ENCODE measurements around the gene RERG.
A peak's percentile ranks its signal among the peaks of the same experiment; 100 is the strongest.

RERG gene

GRCh38 chr12:15216036-15216889, 5.0 kb downstream of the RERG start:
- H3K4me1 ChIP-seq, result peaks cover 24% of the 10 kb centered on the region

GRCh38 chr12:15214851-15215601, 6.2 kb downstream of the RERG start:
- H3K36me3 ChIP-seq (ENCODE audit: control insufficient read depth, insufficient read depth, low read length), result no peaks in the 10 kb centered on the region
- no peak overlapping the region for H3K9ac ChIP-seq
- peaks cover 18% of the 10 kb centered on the region for H3K4me1 ChIP-seq
- H3K27me3 ChIP-seq (ENCODE audit: control insufficient read depth, insufficient read depth, low read length), result no peaks in the 10 kb centered on the region
- peak overlapping the region; percentile 13 for H2AFZ ChIP-seq
- H3K27ac ChIP-seq, result peak overlapping the region; percentile 80
- TF ChIP-seq CTCF (IDR thresholded peaks at IDR 0.05), result no peak
- H3K4me3 ChIP-seq (ENCODE audit: low read depth, low read length), result no peak overlapping the region
- H3K4me2 ChIP-seq (ENCODE audit: low read length), result no peak overlapping the region
- no peaks in the 10 kb centered on the region for H3K79me2 ChIP-seq
- no peaks in the 10 kb centered on the region for H3K9me3 ChIP-seq (ENCODE audit: control insufficient read depth, low read length)

More at GRCh38 chr12:15216036-15216889, 5.0 kb downstream of the RERG start:
- H3K27ac ChIP-seq, result peak overlapping the region; percentile 80
- H3K9ac ChIP-seq, result no peak overlapping the region
- peak overlapping the region; percentile 52 for H2AFZ ChIP-seq
- H3K4me3 ChIP-seq (ENCODE audit: low read depth, low read length), result no peak overlapping the region
- no peak overlapping the region for H3K4me2 ChIP-seq (ENCODE audit: low read length)
- no peaks in the 10 kb centered on the region for H3K36me3 ChIP-seq (ENCODE audit: control insufficient read depth, insufficient read depth, low read length)
- TF ChIP-seq CTCF (IDR thresholded peaks at IDR 0.05), result no peak
- H3K79me2 ChIP-seq, result peaks cover 3% of the 10 kb centered on the region
- no peaks in the 10 kb centered on the region for H3K9me3 ChIP-seq (ENCODE audit: control insufficient read depth, low read length)
- no peaks in the 10 kb centered on the region for H3K27me3 ChIP-seq (ENCODE audit: control insufficient read depth, insufficient read depth, low read length)

DNA sequence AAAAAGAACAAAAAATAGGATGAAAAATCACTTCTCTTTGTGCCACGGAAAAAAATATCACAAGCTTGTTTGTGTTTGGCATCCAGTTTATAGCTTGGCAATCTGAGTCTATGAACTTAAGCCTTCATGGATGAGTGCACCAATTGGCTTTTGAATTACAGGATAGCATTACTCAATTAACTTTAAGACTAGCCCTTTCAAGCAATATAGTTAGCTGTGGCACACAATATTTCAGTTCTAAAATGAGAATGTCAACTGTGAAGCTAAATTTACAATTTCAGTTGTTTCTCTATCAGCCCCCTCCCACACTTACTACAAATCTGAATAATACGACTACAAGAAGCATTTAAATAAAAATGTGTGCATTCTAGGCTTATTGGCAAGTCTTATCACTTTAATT, 8.3 kb downstream of the RERG start:
- Histone ChIP-seq H3K79me2 (no peaks in the 10 kb centered on the region), H3K36me3 (ENCODE audit: control insufficient read depth, insufficient read depth, low read length) (no peaks in the 10 kb centered on the region), H3K9me3 (ENCODE audit: control insufficient read depth, low read length) (no peaks in the 10 kb centered on the region), H3K4me1 (peaks cover 22% of the 10 kb centered on the region), H2AFZ (no peak overlapping the region), H3K4me3 (ENCODE audit: low read depth, low read length) (no peak overlapping the region), H3K27me3 (ENCODE audit: control insufficient read depth, insufficient read depth, low read length) (no peaks in the 10 kb centered on the region), H3K4me2 (ENCODE audit: low read length) (no peak overlapping the region), H3K9ac (no peak overlapping the region), H3K27ac (peak overlapping the region; percentile 21)
- TF ChIP-seq CTCF (IDR thresholded peaks at IDR 0.05), result no peak

DNA sequence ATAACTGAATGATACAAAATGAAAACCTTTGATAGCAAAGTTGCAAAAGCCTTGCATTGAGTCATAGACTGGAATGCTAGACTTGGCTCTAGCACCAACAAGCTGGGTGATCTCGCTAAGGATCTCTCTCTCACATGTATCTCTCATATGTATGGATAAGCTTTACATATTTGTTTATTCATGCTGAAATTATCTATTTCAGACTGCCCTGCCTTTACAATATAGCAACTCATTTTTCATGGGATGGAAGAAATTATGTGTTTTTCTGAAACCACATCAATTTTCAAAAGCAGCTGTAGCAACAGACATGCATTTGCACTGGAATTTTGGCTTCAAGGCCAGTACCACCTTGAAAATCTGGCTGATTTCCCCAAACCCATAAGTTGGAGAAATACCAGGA, 11.4 kb downstream of the RERG start:
- Histone ChIP-seq H3K79me2 (no peaks in the 10 kb centered on the region), H3K9me3 (ENCODE audit: control insufficient read depth, low read length) (no peaks in the 10 kb centered on the region), H3K27ac (peak overlapping the region; percentile 5), H3K4me3 (ENCODE audit: low read depth, low read length) (no peak overlapping the region), H2AFZ (no peak overlapping the region), H3K27me3 (ENCODE audit: control insufficient read depth, insufficient read depth, low read length) (no peaks in the 10 kb centered on the region), H3K4me1 (peaks cover 18% of the 10 kb centered on the region), H3K9ac (no peak overlapping the region), H3K4me2 (ENCODE audit: low read length) (no peak overlapping the region), H3K36me3 (ENCODE audit: control insufficient read depth, insufficient read depth, low read length) (no peaks in the 10 kb centered on the region)
- no peak for TF ChIP-seq CTCF (IDR thresholded peaks at IDR 0.05)

Measured in parathyroid adenoma (tissue), 2 donors.